ENCODE results near the gene FRMD8.

DNA sequence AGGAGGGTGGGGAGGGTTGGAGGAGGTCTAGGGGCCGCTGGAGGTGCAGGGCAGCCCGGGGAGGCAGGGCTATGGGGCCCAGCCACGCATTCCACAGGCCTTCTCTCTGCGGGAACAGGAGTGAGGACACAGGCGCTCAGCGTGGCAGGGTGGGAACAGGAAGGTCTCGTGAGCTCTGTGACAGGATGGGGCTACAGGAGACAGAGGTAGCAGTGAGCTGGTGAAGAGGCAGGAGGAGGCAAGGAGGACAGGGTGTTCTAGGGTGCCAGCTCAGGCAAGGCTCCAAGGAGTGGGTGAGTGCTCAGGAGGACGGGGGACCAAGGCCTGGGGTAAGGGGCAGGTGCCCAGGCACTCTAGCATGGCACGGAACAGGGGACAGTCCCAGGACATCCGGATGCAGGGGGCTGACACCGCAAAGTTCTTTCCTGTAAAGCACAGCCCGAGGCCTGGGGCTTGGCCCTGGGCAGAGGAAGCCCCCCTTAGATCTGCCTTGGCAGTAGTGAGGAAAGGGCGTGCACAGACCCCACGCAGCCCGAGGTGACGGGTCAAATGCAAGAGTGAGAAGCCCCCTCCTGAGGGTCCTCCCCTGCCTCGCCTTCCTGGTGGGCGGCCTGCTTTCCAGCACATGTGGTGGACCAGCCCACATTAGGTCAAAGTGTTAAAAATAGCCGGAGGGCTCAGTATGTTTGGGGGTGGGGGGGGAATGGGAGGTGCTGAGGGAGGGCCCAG lies 31.4 kb downstream of the FRMD8 start:
- TF ChIP-seq CTCF (conservative IDR thresholded peaks at IDR 0.05; ENCODE audit: low read depth, low read length): no peak
- no peak for TF ChIP-seq EZH2 (IDR thresholded peaks at IDR 0.05; ENCODE audit: borderline replicate concordance, low read depth, low read length, poor library complexity, severe bottlenecking)

Measured in A673 (cell line).